Mononuclear cell (primary cell): ENCODE results near the gene TIMM10. TPM values are rescaled to one million over a fixed set of nuclear protein-coding genes. Genes with fewer than 3 reads are reported as not detected.

ENCODE experiments used
- total RNA-seq: library from RNA; depleted of rRNA; stranded (reverse); fragments of >200 nt; gene quantifications from one replicate; pipeline ENCODE4 v1.2.3, GENCODE V29; 2012

The TIMM10 gene
- total RNA-seq, 1 donor = 4.8 TPM

Other genes starting within 250 kb of the TIMM10 start
- gene TNKS1BP1, start 205.8 kb downstream of the TIMM10 start, total RNA-seq = 4.2 TPM
- 22.7 TPM for gene SSRP1, start 194.9 kb downstream of the TIMM10 start, total RNA-seq
- gene P2RX3, start 192.4 kb downstream of the TIMM10 start, total RNA-seq = not detected
- not detected for gene PRG3, start 149.6 kb downstream of the TIMM10 start, total RNA-seq
- 0.21 TPM for gene PRG2, start 140.1 kb downstream of the TIMM10 start, total RNA-seq
- gene SLC43A3, start 103.6 kb downstream of the TIMM10 start, total RNA-seq = 41.9 TPM
- gene RTN4RL2, start 70.2 kb downstream of the TIMM10 start, total RNA-seq = 0.10 TPM
- 4.6 TPM for gene SLC43A1, start 15.1 kb downstream of the TIMM10 start, total RNA-seq
- gene SMTNL1, start 6.8 kb upstream of the TIMM10 start, total RNA-seq = 0.10 TPM
- 40.1 TPM for gene UBE2L6, start 36.9 kb upstream of the TIMM10 start, total RNA-seq
- 2.4 TPM for gene SERPING1, start 66.9 kb upstream of the TIMM10 start, total RNA-seq
- gene YPEL4, start 119.2 kb upstream of the TIMM10 start, total RNA-seq = 1.3 TPM
- 53.4 TPM for gene CLP1, start 127.0 kb upstream of the TIMM10 start, total RNA-seq
- gene ZDHHC5, start 137.4 kb upstream of the TIMM10 start, total RNA-seq = 48.9 TPM
- gene MED19, start 181.5 kb upstream of the TIMM10 start, total RNA-seq = 11.6 TPM
- gene TMX2, start 181.8 kb upstream of the TIMM10 start, total RNA-seq = 31.7 TPM
- gene SELENOH, start 210.7 kb upstream of the TIMM10 start, total RNA-seq = 58.0 TPM
- gene BTBD18, start 221.1 kb upstream of the TIMM10 start, total RNA-seq = not detected
- gene CTNND1, start 231.0 kb upstream of the TIMM10 start, total RNA-seq = 19.6 TPM